ENCODE results near the gene GNL1.

GNL1 gene

DNA sequence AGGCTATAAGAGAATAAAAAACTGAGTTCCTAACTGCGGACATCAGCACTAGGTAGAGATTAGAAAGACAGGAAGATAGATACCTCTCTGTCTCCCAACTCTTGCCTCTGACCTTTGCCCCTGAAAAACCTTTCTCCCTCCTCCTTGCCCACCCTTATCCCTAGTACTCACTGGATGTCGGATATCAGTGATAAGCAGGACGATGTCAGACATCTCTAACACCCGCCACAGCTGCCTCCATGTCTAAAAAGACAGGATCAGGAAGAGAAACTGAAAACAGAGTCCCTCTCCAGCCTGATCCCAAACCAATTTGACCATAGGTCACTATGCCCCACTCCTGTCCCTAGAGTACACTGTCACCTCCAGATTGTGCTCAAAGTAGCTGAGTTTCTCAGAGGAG is 1.9 kb downstream of the GNL1 start:
- TF ChIP-seq, protein P1, sequence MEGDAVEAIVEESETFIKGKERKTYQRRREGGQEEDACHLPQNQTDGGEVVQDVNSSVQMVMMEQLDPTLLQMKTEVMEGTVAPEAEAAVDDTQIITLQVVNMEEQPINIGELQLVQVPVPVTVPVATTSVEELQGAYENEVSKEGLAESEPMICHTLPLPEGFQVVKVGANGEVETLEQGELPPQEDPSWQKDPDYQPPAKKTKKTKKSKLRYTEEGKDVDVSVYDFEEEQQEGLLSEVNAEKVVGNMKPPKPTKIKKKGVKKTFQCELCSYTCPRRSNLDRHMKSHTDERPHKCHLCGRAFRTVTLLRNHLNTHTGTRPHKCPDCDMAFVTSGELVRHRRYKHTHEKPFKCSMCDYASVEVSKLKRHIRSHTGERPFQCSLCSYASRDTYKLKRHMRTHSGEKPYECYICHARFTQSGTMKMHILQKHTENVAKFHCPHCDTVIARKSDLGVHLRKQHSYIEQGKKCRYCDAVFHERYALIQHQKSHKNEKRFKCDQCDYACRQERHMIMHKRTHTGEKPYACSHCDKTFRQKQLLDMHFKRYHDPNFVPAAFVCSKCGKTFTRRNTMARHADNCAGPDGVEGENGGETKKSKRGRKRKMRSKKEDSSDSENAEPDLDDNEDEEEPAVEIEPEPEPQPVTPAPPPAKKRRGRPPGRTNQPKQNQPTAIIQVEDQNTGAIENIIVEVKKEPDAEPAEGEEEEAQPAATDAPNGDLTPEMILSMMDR (IDR thresholded peaks at IDR 0.05), result no peak

DNA sequence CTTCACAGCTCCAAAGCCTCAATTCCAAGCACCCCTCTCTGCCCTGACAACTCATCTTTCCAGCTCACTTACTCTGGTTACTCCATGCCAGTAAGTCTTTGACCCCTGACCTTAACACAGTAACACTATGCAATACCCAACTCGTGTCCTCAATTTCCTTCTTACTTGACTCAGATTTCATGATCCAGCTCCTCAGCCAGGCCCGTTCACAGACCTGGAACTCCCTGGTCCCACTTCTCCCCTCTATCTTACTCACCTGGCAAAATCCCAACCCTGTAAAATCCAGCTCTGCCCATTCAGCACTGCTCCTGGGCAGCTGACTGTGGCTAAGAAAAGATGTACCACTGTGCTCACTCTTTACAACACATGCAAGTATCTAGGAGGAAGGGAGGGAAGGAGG is 7.9 kb downstream of the GNL1 start:
- TF ChIP-seq, protein P1 (IDR thresholded peaks at IDR 0.05), result no peak

DNA sequence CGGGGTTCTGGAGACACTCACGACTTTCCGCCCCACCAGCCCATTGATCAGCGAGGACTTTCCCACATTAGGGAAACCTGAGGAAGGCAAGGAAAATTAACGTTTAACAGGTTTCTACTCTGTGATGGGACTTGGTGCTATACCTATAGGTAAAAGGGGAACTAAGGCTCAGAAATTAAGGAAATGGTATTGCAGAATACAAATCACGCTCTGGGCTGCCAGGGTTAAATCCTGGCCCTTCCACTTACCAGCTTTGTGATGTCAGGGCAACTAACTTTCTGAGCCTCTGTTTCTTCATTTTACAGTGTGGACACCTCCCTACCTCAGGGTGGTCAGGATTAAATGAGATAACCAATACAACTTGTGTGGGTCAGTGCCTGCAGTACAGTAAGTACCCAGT is 8.8 kb downstream of the GNL1 start:
- TF ChIP-seq, protein P1 (IDR thresholded peaks at IDR 0.05), result no peak

DNA sequence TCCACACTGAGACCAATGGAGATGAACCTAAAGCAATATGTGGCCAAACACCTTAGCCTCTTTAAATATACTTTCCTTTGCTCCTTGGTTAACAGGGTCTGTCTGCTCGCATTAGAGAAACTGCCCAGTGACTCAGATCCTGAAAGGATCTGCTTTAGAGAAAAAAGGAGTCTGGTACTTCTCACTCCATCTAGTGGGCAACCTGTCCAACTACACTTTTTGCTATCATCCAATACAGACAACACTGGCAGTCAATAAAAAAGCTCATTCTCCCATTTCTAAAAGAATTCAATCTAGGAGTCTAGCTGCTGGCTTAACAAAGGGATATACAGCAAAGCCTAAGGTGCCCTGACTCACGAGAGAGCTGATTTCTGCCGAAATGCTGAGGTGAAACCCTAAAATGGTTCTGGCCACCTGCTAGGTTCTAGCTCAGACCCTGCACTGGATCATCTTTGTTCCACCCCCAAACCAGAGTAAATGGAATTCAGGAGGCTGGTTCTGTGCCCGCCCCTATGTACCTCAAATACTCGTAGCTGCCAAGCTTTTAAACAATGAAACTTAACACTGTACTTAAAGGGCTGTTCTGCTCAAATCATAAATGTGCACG is 11.5 kb downstream of the GNL1 start:
- TF ChIP-seq, protein P1 (IDR thresholded peaks at IDR 0.05), result peak; percentile 69

DNA sequence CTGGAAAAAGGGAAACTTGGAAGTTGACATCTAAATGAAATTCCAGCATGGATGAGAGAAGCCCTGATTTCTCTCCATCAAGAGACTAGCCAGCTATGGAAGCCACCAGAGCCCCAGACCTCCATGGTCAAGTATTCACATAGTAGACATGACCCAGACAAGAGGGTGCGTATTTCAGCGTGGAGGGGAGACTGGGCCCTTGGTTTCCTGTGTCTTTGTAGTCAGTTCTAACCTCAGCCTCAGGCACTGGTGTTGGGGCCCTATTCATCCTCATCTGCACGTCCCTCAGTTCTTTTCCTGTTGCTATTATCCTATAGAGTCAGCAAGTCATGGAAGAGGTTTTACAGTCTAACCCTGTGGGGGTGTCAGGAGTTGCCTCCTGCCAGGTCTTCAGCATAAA is 12.5 kb downstream of the GNL1 start:
- TF ChIP-seq, protein P1 (IDR thresholded peaks at IDR 0.05), result no peak

DNA sequence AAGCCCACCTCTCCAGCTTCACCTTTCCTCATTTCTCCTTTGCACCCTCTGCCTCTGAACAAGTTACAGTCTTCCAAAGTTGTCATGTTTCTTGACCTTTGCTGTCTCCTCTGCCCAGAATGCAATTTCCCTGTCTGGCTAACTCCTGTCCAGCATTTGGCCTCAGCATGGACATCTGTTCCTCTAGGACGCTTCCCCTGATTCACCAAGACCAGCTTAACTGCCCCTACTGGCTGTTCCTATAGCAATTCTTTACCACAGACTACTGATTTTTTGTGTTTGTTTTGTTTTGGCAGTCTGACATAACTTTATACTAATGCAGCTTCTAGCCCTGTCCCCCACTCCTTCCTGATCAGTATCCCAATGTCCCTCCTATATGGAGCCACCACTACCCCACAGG is 13.4 kb downstream of the GNL1 start:
- TF ChIP-seq, protein P1 (IDR thresholded peaks at IDR 0.05), result no peak

DNA sequence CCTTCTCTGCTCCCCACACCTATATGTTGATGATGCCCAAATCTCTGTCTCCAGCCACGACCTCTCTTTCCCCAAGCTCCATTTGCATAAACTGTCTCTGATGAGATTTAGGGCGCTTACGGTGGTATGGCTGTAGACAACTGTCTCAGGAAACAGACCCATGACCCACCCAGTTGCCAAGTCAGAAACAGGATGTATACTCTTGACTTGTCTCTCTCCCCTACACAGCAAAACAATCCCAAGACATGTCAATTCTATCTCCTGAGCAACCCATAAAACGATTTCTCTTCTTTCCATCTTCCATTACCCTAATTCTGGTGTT is 13.9 kb downstream of the GNL1 start:
- TF ChIP-seq, protein P1 (IDR thresholded peaks at IDR 0.05), result no peak
